ENCODE data around the gene FHL2. TPM values are rescaled to one million over a fixed set of nuclear protein-coding genes. Genes with fewer than 3 reads are reported as not detected.

Gene FHL2
- total and polyA plus RNA-seq, 2 of the 13 experiments (the other 11 are each of a cell fraction or from before 2014, with no cell fraction given) = 1.9 to 74.8 TPM

DNA sequence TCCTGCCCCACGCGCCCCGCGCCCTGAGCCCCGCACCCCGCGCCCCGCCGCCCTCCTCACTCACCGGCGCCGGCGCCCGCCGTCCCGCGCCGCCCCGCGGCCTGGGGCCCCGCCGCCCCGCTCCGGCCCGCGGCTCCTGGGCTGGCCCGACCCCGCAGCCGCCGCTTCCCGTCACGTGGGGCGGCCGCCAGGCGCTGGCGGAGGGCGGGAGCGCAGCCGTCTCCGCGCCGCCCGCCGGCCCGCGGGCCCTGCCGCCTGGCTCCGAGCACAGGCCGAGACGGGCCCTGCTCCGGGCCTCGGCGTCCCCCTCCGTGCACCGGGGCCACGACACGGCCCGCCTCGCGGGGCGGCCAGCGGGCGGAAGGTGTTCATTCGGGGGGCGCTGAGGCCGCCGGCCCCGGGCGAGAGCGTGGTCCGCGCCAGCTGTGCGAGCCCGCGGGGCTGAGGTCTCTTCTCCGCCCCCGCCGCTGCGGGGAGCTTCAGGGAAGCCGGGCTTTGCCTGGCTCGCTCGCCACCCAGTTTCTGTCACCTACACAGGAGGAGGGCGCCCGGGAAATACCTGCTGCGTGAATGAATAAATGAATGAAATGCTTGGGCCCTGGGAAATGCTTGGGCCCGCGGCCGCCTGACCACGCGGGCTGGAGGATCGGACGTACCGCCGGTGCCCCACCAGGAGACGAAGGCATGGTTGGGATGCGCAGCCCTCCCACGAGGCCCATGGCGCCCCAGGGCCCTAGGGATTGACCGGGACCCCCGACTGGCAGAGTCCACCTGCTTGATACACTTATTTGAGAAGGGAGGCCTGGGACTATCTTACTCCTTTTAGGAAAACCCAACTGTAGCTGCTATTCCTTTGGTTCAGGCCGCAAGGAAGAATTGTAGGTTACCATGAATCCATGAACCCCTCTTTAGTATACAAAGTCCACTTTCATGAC is 69.0 kb downstream of the FHL2 start, which contains the start of gene TGFBRAP1 (continued):
- TF ChIP-seq PRDM15 (CRISPR knock-in tag; IDR thresholded peaks at IDR 0.05) = peak; percentile 37; the same call in 1 of the 2 replicates
- TF ChIP-seq ZNF670 (CRISPR knock-in tag; IDR thresholded peaks at IDR 0.05; ENCODE audit: borderline replicate concordance) = no peak
- TF ChIP-seq, protein P1, sequence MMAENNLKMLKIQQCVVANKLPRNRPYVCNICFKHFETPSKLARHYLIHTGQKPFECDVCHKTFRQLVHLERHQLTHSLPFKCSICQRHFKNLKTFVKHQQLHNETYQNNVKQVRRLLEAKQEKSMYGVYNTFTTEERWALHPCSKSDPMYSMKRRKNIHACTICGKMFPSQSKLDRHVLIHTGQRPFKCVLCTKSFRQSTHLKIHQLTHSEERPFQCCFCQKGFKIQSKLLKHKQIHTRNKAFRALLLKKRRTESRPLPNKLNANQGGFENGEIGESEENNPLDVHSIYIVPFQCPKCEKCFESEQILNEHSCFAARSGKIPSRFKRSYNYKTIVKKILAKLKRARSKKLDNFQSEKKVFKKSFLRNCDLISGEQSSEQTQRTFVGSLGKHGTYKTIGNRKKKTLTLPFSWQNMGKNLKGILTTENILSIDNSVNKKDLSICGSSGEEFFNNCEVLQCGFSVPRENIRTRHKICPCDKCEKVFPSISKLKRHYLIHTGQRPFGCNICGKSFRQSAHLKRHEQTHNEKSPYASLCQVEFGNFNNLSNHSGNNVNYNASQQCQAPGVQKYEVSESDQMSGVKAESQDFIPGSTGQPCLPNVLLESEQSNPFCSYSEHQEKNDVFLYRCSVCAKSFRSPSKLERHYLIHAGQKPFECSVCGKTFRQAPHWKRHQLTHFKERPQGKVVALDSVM (CRISPR knock-in tag; IDR thresholded peaks at IDR 0.05) = no peak
- no peak for TF ChIP-seq MIXL1 (CRISPR knock-in tag; IDR thresholded peaks at IDR 0.05)
- TF ChIP-seq, protein P2, sequence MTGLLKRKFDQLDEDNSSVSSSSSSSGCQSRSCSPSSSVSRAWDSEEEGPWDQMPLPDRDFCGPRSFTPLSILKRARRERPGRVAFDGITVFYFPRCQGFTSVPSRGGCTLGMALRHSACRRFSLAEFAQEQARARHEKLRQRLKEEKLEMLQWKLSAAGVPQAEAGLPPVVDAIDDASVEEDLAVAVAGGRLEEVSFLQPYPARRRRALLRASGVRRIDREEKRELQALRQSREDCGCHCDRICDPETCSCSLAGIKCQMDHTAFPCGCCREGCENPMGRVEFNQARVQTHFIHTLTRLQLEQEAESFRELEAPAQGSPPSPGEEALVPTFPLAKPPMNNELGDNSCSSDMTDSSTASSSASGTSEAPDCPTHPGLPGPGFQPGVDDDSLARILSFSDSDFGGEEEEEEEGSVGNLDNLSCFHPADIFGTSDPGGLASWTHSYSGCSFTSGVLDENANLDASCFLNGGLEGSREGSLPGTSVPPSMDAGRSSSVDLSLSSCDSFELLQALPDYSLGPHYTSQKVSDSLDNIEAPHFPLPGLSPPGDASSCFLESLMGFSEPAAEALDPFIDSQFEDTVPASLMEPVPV (CRISPR knock-in tag; IDR thresholded peaks at IDR 0.05) = peak; percentile 94
- TF ChIP-seq ZXDC (CRISPR knock-in tag; IDR thresholded peaks at IDR 0.05) = 0 out of 2 replicates have a peak, but pooled peaks have one; percentile 17
- peak; percentile 89 for TF ChIP-seq PHF8 (CRISPR knock-in tag; IDR thresholded peaks at IDR 0.05)
- TF ChIP-seq ZBTB21 (CRISPR knock-in tag; IDR thresholded peaks at IDR 0.05) = no peak
- no peak for TF ChIP-seq ZBTB46 (CRISPR knock-in tag; IDR thresholded peaks at IDR 0.05; ENCODE audit: borderline replicate concordance)
- no peak for TF ChIP-seq RFX5 (IDR thresholded peaks at IDR 0.05; ENCODE audit: low read depth, low read length)

Data from HepG2 (cell line).